ENCODE results near the gene NT5M.

NT5M gene

DNA sequence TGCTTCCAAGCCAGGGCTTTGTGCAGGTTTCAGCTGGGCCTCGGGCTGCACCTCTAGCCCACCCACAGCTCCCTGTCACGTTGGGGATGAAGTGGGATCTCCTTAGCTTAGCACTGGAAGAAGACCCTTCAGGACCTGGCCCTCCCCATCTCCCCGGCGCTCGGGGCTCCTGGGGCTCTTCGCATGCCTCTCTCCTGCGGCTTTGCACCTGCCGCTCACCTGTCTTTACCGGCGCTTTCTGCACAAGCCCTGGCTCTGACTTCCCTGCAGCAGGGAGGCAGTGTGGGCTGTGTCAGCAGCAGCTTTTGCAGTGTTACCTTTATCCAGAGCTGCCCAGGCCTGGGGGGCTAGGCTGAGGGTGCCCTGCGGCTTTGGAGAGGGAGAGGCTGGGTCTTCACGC is 52.3 kb downstream of the NT5M start:
- no peak for DNase-seq

DNA sequence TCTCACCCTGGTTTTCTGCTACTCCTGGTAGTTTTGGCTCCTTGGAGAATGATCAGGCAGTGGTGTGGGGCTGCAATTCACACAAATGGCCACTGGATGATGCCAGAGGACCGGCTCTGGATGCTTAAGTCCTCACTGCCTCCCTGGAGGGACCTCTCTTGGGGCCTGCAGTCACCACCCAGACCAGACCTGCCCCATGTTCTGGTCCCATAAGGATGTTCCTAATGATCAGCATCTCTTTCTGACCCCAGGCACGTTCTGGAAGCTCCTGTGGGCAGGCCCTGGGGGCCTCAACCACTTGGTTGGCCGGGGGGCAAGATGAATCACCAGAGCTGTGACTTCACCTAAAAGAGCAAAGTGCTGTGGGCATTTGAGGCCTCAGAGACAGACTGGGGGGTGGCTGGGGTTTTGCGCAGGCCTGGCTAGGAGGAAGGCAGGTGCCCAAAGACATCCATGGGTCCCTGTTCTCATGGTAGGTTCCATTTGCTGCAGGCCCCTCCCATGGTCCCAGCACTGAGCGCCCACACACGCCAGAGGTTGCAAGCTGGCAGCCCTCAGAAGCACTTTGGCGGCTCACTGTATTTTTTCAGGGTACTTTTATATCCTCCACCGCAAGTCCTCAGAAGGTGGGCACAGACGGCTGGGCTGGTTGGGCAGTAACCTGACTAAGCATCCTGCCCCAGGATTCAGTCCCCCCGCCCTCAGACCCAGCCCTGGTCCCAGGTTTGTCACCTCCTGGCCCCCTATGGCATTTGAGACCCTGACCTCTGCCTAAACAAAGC is 53.2 kb downstream of the NT5M start:
- peak; percentile 78 for DNase-seq

DNA sequence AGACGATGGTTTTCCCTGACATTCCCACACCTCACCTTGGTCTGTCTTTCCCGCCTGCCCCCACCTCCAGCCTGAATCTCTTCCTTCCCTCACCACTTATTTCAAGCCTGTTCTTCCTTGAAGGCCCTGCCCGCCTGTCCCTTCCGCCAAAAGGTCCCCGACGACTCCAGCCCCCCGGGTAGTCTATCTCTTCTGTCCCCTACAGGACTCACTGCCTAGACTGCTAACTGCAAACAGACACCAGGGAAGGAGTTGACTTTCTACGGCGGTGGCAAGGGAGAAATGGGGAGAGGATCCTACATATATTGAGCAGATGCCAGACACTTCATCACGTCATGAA is 53.7 kb downstream of the NT5M start:
- DNase-seq, result no peak

DNA sequence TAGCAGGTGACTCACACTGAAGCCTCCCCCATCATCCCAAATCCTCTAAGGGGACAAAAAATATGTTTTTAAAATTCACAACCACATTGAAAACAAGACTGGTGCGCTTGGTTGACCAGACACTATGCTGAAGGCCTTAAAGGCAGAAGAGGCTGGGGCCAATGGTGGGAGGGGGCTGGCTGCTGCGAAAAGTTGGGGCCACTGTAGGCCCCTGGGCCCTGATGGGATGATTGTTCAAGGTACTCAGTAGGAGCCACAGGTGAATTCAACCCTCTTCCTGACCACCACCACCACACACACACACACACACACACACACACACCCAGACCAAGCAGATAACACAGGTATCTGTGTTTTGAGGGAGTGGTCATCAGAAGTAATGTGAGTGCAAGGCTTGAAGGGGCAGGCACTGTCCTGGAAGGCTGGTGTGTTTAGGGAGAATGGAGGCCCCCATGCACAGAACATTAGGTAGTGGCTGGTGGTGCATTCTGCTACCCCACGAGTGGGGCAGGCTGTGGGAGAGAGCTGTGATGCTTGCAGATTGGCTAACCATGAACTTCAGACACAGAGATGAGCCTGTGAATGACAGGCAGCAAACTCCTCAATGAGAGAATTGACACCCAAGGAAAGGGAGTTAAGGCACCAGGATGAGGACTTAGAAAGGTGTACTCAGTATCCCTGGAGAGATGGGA is 55.0 kb downstream of the NT5M start:
- no peak for DNase-seq

DNA sequence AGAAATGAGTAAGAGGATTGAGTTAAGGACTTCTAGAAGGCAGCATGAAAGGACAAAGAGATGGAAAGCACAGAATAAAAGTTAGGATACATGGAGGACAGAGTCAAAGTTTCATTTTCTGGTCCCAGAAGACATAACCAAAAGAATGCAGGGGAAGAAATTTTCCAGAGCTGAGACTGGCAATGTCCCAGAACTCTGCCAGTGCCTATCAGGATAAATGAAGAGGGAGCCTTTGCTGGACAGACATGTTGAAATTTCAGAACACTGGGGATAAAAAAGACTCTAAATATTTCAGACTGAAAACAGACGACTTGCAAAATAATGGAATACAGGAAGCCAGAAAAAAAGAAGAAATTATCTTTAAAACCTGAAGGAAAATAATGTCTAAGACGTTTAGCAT is 55.7 kb downstream of the NT5M start:
- no peak for DNase-seq

DNA sequence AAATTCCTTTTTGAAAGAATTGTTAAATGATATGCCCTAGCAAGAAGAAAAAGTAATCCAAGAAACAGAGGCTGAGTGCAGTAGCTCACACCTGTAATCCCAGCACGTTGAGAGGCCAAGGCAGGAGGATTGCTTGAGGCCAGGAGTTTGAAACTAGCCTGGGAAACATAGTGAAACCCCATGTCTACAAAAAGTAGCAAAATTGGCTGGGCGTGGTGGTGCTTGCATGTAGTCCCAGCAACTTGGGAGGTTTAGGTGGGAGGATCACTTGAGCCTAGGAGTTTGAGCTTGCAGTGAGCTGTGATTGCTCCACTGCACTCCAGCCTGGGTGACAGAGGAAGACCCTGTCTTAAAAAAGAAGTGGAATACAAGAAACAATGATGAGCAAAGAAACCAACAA is 56.1 kb downstream of the NT5M start:
- DNase-seq, result no peak

DNA sequence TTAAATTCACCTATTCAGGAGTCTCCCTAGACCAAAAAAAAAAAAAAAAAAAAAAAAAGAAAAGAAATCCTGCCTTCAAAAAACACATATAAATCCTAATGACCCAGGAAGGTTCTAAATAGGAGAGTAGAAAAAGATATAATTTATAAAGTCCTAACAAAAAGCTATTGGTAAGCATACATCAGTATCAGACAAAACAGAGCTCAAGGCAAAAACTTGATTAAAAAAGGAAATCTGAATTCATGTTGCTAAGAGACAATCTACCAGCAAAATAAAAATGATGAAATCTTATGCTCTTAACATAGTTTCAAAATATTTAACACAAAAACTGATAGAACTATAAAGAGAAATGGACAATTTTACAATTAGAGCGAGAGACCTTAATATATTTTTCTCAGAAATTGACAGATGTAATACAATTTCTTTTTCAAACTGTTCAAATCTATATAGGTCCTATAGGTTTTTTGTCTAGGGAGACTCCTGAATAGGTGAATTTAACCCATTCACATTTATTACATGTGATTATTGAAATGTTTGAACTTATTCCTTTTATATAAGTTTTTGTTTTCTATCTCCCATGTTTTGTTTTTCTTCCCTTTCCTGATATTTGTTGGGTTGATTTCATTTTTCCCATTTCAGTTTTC is 57.0 kb downstream of the NT5M start:
- DNase-seq, result no peak

DNA sequence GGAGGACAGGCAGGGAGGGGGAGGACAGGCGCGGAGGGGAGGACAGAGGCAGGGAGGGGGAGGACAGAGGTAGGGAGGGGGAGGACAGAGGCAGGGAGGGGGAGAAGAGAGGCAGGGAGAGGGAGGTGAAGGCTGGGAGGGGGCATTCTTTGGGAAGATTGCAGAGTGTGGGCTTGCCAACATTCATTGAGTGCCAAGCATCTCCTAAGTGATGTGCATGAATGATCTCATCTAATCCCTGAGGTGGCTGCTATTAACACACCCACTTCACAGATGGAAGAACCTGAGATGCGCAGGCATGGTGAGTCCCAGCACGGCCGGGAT is 58.3 kb downstream of the NT5M start:
- DNase-seq, result no peak

DNA sequence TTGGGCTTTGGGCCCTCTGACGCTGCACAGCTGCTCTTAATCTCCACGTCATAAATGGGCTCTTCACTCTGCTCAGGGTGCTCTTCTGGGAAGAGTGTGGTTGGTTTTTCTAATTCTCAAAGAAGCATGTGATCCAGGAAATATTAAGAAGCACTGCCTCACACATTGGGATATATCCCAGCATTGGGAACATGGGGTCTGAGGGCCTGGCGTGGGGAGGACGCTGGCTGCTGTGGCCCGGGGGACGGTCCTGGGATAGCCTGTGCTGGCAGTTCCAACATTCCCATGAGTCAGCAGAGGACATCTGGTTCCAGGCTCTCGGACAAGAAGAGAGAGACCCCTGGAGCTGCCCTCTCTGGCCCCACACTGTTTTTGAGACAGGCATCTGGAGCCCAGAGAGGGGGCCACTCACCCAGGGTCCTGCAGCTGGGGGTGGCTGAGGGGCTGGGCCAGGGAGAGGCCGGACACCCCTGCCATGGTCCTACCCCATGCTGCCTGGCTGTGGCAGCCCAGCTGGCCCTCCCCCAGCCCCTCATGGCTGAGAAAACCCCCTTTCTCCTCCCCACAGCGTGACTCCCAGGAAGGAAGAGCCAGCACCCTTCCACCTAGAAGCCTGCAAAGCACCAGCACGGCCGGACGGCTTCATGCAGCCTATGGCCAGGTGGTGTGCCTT is 58.8 kb downstream of the NT5M start:
- DNase-seq, result no peak

DNA sequence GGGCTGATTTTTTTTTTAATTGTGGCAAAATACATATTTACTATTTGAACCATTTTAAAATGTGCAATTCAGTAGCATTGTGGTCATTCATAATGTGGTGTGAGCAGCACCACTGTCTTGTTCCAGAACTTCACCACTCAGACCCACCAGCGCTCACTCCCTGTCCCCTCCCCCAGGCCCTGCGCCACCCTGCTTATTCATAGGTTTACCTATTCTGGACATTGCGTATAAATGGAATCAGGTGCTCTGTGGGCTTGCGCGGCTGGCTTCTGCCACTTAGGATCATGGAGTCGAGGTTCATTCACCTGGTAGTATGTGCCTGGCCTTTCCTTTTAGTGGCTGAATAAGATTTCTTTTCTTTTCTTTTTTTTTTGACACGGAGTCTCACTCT is 59.4 kb downstream of the NT5M start:
- no peak for DNase-seq

DNA sequence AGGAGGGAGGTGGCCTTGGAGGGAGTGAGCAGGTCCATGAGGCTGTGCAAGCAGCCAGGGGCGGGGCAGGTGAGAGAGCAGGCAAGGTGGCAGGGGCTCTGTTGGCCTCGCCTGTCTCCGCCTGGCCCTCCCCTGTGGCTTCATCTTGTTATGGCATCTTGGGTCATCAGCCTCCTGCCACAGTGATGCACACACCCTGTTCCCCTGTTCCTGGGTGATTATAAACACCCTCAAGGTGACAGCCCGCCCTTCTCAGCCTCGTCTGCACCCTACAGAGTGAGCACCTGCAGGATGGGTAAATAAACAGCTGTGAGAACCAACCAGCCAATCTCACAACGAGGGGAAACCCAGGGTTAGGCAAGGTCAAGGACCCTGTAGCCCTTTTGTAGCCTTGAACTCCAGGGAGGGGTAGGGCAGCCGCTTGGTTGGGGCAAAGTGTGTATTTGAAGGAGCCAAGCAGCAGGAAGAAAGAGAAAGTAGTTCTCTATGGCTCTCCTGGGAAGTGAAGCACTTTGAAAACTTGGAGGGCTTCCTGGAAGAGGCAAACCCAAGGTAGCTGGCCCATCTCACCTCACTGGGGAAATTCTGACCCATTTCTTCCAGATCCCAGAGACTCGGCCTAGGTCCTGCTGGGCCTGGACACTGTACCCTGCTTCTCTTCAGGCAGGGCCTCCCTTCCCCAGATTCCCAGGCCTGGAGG is 60.6 kb downstream of the NT5M start:
- DNase-seq, result no peak

DNA sequence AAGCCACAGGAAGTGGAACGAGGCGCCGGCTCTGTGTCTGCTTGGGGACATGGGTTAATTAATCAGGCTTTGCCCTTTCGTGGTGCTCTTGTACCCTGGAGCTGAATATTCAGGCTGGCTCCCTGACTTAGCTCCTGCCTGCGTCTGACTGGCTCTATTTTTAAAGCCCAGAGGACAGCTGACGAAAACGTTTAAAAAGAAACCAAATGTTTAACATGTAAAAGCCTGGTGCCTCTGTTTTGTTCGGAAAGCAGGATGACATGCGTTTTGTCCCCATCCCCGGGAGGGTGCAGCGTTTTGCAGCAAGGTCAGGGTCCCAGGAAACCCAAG is 61.1 kb downstream of the NT5M start:
- DNase-seq, result no peak

DNA sequence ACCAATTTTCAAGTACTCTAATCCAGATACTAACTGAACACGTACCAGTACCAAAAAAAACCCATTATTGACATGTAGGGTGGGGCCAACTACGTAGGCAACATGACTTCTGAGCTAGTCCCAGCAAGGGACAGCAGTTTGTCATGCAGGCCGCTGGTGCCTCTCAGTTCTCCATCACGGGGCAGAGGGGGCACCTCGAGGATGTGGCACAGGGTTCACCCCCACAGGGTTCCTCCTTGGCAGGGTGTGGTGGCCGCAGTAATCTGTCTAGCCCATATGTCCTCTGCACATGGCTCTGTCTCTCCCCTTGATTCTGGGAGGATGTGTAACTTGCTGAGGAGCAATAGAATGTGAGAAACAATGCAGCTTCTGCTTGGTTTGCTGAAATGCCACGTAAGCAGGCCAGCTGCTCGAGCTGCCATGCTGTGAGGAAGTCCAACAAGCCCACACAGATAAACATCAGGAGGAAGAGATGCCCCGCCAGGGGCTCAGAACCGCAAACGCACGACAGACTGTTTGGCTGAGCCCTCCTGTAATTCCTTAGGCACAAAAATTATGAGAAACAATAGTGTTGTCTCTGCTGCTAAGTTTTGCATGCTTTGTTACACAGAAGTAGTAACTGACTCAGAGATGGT is 62.4 kb downstream of the NT5M start:
- DNase-seq, result no peak

DNA sequence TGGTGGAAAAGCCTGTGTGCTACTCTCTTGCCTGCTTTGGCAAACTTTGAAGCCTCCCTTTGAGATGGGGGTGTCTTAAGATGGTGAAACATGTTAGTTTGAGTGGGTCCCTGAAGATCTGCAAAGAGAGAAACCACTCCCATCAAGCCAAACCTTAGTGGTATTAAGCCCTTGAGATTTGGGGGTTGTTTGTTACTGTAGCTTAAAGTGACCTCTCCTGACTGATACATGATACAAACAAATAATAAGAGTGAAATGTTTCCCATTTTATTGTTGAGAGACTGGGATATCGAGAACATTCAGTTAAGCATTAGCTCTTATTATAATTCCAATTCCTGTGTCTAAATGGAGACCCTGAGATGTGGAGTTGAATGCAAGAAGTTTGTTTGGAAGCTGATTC is 63.1 kb downstream of the NT5M start:
- no peak for DNase-seq

DNA sequence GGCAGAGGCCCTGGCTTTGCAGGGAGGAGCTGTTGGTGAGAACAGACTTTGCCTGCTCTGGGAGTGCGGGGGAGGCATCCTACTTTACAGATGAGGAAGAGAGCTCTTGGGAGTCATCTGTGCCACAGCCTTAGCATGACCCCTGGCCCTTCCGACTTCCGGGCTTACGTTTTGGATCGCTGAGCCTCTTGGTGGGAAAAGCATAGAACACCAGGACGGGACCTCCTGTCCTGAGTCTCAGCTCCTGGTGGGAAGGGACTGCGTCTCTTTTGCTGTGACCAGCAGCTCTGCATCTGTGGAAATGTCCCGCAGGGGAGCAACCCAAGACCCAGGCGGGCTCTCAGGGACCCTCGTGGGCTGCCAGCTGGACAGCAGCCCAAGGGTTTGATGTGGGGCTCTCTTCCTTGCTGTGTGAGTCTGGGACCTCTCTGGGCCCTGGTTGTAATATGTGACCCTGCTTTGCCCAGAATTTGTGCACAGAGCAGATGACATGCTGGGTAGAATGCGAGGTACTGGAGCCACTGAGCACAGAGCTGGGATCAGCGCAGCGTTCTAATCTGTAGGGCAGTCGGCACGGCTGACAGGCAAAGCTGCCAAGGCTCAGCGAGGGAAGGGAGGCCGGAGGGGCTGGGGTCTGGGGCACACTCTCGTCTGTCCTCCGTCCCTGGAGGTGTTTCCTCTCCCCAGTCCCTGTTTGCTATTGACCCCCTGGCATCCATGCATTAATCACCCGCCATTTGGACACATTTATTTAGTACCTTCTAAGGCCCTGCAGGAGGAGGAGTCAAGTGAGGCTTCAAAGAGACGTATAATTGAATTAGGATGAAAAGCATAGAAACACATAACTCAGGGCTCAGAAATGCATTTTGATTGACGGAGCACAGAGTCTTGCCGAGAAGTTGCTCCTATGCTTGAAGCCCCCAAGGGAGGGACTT is 64.0 kb downstream of the NT5M start:
- no peak for DNase-seq

DNA sequence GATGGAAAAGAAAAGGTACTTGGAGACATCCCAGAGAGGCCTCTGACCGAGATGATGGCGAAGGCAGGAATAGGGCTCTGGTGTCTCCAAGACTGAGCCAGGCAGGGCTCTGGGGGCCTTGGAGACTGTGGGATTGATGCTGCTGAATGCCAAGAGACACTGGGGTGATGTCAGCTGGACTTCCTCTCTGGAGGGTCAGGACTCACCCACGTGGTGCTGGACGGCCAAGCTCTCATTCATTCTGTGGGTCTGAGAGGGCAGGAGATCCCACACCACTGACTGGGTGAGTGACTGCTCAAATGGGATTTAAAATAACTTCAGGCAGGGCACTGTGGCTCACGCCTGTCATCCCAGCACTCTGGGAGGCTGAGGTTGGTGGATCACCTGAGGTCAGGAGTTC is 64.8 kb downstream of the NT5M start:
- no peak for DNase-seq

DNA sequence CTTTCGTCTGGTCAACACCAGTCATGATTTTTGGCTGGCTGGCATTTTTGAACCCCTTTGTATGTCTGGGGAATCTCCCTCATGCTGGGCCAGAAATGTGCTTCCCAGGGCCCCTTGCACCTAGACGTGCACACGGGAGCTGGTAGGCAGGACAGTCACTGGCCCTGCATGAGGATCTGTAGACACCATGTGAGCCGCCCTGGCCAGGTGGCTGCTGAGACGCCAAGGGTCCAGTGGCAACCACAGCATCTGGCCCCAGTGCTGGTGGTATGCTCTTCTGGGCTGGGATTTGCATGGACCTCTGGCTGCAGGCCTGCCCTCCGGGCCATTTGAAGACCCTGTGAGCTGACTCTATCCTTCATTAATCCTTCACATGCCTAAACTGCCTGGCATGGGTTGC is 67.5 kb downstream of the NT5M start:
- DNase-seq, result no peak

DNA sequence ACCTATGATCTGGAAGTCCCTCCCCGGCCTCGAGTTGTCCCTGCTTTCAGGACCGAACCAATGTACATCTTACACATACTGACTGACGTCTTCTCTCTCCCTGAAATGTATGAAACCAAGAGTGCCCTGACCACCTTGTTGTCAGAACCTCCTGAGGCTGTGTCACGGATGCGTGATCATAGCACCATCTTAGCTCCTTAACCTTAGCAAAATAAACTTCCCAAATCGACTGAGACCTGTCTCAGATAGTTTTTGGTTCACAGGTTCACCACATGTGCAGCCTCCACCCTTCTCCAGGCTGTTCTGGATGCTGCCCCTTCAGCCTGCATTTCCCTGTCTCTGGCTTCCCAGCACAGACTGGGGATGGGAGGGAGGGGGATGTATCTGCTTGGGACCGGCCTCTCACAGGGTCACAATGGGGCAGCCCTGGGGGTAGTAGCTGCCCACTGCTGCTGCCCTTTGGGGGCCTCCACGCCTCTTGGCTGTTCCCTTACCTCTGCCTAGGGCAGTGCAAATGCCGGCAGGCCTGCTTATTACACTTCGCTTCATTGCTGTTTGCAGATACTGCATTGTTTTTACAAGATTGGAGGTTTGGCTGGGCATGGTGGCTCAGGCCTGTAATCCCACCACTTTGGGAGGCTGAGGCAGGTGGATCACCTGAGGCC is 69.8 kb downstream of the NT5M start:
- DNase-seq, result no peak

DNA sequence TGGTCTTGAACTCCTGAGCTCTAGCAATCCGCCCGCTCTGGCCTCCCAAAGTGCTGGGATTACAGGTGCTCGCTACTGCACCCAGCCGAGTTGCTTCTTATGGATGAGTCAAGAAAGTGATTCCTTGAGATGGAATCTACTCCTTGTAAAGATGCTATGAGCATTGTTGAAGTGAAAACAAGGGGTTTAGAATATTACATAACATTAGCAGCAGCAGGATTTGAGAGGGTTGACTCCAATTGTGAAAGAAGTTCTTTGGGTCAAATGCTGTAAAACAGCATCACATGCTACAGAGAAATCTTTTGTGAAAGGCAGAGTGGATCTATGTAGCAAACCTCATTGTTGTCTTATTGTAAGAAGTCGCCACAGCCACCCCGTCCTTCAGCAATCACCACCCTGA is 72.7 kb downstream of the NT5M start:
- DNase-seq, result no peak

DNA sequence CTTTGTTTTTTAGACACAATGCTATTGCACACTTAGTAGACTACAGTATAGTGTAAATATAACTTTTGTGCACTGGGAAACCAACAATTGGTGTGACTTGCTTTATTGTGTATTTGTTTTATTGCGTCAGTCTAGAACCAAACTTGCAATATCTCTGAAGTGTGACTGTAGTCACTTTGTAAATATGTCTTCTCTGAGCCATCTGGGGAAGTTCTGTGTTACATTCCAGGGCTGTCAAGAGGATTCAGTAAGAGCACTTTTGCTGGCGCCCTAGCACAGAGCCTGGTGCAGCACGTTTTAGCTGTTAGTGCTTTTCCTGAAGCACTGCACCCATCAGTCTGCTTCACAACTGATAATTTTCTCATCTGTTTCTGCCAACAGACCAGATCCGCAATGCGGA is 73.2 kb downstream of the NT5M start:
- DNase-seq, result no peak

All from fibroblast of upper back skin (primary cell).